Amygdala (tissue), 56 donors: ENCODE results near the gene GRM2.

ENCODE experiments used
- DNase-seq, 56 donors: peaks; one replicate each; lab custom pipeline; 2025; lab: John Stamatoyannopoulos, UW

The GRM2 gene

DNA sequence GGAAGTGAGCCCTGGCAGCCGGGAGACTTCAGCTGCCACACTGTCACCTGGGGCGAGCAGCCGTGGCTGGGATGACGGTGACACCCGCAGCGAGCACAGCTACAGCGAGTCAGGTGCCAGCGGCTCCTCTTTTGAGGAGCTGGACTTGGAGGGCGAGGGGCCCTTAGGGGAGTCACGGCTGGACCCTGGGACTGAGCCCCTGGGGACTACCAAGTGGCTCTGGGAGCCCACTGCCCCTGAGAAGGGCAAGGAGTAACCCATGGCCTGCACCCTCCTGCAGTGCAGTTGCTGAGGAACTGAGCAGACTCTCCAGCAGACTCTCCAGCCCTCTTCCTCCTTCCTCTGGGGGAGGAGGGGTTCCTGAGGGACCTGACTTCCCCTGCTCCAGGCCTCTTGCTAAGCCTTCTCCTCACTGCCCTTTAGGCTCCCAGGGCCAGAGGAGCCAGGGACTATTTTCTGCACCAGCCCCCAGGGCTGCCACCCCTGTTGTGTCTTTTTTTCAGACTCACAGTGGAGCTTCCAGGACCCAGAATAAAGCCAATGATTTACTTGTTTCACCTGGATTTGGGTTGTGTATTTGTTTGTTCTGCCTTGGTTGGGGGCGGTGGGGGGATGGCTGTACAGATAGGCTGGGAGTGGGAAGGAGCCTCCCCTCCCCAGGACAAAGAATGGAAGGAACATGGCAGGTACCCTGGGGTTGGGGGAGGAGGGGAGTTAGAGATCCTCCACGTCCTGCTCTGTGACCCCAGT is 2.9 kb upstream of the GRM2 start:
- no peak for DNase-seq

DNA sequence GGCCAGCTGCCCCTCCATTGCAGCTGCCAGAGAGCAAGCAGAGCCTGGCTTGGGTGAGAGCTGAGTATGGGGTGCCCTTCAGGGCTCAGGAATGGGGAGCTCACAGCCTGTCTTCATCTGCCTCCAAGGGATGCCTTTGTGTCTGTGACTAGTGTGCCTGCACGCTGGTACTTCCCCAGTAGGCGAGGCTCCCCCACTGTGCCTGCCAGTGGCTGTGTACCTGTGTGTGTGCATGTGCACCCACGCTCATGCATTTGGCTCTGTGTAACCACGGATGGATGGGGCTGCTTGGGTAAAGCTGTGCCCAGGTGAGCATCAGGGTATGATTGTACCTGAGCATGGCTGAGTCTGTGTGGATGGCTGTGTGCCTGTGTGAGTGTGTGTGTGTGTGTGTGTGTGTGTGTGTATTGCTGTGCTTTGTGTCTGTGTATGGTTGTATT is 2.3 kb upstream of the GRM2 start:
- peak in 3 of 56 donors; percentile 21 to 33 (median 24) for DNase-seq

GRCh38 chr3:51705276-51706020 is 1.4 kb upstream of the GRM2 start:
- no peak for DNase-seq

GRCh38 chr3:51706021-51706485 is 815 bp upstream of the GRM2 start:
- no peak for DNase-seq

DNA sequence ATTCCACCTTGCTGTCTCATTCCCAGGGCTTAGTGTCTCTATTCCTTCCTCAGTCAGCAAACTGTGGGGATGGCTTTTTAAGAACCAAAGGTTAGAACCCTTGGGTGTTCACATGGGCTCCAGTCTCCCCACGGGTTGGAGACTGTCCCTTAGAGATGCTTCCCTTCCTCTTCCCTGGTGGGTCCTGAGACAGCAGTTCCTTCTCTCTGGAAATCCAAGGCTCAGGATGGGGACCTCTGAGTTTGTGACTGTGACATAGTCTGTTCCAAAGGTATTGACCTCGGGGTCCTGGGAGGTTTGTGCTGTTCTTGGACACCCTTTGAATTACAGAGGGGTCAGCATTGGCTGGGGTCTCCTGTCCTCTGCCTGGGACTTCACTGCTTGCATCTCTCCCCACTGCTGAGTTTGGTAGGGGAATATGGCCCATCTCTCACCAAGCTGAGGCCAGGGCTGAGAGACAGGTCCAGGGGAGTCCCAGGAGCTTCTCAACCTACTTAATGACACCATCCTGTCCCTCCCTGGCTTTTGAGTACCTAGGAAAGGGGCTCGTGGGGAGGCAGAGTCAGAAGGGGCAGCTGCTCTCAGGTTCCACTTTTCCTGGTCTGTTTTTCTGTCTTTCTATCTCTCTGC is 1.5 kb downstream of the GRM2 start:
- no peak for DNase-seq

DNA sequence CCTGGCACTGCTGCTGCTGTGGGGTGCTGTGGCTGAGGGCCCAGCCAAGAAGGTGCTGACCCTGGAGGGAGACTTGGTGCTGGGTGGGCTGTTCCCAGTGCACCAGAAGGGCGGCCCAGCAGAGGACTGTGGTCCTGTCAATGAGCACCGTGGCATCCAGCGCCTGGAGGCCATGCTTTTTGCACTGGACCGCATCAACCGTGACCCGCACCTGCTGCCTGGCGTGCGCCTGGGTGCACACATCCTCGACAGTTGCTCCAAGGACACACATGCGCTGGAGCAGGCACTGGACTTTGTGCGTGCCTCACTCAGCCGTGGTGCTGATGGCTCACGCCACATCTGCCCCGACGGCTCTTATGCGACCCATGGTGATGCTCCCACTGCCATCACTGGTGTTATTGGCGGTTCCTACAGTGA is 2.1 kb downstream of the GRM2 start:
- no peak for DNase-seq

GRCh38 chr3:51709675-51710074 is 2.8 kb downstream of the GRM2 start:
- no peak for DNase-seq

DNA sequence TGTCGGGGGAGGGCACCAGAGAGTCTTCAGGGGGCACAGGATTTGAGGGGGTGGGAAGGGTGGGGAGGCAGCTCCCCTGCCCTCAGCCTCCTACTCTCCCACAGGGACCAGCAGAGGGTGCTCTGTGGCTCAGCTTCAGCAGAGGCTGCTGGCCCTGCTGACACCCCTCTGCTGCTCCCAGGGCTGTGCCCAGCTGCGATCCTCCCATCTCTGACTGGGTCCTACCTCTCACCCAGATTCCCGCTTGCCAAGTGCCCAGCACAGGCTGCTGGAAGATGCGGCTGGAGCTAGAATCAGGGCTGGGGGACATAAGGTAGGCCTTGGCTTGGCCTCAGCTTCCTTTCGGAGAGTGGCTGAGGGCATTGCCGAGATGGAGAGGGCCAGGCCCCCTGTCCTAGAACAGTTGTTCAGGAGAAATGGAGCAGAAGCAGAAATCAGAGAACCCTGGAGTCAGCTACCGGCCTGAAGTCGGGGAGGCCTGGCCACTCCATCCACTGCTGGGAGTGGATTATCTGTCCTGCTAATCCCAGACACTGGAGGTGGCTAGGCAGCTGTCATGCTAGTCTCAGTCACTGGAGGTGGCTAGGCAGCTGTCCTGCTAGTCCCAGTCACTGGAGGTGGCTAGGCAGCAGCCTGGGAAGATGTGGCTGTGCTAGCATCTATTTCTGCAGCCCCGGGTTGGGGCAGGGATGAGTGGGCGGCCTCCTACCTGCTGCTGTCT is 3.9 kb downstream of the GRM2 start:
- DNase-seq, result peak in 4 of 56 donors; percentile 13 to 28 (median 18)

DNA sequence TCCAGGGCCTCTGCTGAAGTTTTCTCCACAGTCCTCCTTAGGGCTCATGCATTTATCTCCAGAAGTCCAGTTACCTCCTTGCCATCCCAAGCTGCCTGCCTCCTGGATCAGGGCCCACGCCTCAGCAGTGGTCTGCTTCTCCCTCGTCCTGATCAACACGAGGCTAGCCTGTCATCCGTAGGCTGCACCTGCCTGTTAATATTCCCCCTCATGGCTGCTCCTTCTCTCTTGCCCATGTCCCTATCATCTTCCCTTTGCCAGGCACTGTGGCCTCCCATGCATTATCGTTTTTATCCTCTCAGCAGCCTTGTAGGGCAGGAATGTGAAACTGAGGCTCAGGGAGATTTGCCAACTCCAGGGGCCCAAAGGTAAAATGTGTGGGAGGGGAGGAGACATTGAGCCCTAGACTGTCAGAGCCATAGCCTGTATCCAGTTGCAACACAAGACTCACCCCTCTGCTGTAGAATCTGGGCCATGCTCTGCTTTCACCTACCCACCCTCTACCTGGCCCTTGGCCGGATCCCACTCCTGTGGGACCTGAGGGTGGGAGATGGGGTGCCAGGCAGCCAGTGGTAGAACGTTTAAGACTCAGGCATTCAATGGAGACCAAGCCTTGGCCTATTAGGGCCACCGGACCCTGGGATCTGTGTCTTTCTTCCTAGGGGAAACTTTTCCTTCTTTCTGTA is 4.6 kb downstream of the GRM2 start:
- DNase-seq, result no peak

GRCh38 chr3:51712038-51712420 is 5.2 kb downstream of the GRM2 start:
- DNase-seq, result no peak

DNA sequence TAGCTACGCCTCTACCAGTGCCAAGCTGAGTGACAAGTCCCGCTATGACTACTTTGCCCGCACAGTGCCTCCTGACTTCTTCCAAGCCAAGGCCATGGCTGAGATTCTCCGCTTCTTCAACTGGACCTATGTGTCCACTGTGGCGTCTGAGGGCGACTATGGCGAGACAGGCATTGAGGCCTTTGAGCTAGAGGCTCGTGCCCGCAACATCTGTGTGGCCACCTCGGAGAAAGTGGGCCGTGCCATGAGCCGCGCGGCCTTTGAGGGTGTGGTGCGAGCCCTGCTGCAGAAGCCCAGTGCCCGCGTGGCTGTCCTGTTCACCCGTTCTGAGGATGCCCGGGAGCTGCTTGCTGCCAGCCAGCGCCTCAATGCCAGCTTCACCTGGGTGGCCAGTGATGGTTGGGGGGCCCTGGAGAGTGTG is 5.7 kb downstream of the GRM2 start:
- DNase-seq, result no peak

DNA sequence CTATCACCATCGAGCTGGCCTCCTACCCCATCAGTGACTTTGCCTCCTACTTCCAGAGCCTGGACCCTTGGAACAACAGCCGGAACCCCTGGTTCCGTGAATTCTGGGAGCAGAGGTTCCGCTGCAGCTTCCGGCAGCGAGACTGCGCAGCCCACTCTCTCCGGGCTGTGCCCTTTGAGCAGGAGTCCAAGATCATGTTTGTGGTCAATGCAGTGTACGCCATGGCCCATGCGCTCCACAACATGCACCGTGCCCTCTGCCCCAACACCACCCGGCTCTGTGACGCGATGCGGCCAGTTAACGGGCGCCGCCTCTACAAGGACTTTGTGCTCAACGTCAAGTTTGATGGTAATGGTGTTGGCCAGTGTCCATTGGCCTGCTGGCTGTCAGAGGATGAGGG is 6.1 kb downstream of the GRM2 start:
- DNase-seq, result no peak

DNA sequence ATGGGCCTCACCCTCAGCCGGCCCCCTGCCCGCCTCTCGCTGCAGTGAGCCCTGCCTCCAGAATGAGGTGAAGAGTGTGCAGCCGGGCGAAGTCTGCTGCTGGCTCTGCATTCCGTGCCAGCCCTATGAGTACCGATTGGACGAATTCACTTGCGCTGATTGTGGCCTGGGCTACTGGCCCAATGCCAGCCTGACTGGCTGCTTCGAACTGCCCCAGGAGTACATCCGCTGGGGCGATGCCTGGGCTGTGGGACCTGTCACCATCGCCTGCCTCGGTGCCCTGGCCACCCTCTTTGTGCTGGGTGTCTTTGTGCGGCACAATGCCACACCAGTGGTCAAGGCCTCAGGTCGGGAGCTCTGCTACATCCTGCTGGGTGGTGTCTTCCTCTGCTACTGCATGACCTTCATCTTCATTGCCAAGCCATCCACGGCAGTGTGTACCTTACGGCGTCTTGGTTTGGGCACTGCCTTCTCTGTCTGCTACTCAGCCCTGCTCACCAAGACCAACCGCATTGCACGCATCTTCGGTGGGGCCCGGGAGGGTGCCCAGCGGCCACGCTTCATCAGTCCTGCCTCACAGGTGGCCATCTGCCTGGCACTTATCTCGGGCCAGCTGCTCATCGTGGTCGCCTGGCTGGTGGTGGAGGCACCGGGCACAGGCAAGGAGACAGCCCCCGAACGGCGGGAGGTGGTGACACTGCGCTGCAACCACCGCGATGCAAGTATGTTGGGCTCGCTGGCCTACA is 8.5 kb downstream of the GRM2 start:
- DNase-seq, result no peak

GRCh38 chr3:51715977-51716294 is 9.1 kb downstream of the GRM2 start:
- DNase-seq, result no peak

DNA sequence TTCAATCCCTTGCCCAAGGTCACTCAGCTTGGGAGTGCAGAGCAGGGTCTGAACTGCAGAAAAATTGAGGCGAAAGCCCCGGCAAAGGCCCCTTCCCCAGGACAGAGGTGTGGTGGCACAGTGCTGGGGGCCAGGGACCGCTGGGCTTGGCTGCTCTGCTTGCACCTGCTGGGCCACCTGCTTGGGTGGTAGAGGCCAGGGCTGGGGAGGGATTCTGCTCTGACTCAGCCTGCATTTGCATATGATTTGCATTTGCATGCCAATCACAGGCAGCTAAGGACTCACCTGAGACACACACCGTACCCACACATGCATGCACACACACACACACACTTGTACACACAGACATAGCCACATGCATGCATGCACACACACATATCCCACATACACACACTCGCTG is 9.9 kb downstream of the GRM2 start:
- no peak for DNase-seq

DNA sequence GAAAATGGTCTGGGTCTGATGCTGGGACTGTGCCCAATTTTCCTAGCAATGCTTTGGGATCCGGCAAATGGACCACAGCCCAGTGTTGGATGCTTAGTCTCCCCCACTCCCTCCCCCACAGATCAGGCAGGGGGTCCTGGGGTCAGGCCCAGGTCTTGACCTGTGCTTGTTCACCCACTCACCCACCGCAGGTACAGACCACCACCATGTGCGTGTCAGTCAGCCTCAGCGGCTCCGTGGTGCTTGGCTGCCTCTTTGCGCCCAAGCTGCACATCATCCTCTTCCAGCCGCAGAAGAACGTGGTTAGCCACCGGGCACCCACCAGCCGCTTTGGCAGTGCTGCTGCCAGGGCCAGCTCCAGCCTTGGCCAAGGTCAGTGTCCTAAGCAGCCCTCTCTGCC is 10.6 kb downstream of the GRM2 start:
- DNase-seq, result no peak

- no peak for DNase-seq
Measured at GRCh38 chr3:51717947-51718346, 11.1 kb downstream of the GRM2 start.

GRCh38 chr3:51718547-51719409 is 11.9 kb downstream of the GRM2 start:
- DNase-seq, result peak in 17 of 56 donors; percentile 8 to 63 (median 29)
